NCI-H526 (cell line): ENCODE measurements around the gene LRP3.

Experiments used
- DNase-seq, 2 experiments: peaks; one replicate each; lab custom pipeline; 2025; lab: John Stamatoyannopoulos, UW

The LRP3 gene

DNA sequence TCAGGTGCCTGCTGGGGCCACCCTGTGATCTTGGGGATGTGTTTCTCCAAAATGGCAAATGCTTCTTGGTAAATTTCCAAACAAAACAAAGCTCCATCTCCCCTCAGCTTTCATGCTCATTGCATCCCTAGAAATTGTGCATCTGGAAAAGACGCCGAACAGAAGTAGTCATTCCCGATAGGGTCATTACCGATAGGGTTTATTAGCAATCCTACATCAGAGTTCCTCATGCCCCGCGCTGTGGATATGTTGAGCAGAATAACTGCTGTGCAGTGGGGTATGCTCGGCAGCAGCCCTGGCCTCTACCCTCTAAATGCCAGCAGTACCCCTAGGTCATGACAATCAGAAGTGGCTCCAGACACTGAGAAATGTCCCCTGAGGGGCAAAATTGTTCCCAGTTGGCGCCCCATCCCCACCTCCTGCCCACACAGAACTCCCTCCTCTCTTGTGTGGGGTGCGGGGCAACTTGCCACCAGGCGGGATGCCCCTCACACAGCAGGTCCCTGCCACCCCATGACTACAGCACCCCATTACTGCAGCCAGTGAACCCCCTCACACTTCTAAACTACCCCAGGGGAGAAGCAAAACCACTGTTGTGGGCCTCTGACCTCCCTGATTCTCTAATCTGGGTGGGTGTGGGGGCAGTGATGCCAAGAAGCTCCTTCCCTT, 44.5 kb downstream of the LRP3 start:
- no peak for DNase-seq

DNA sequence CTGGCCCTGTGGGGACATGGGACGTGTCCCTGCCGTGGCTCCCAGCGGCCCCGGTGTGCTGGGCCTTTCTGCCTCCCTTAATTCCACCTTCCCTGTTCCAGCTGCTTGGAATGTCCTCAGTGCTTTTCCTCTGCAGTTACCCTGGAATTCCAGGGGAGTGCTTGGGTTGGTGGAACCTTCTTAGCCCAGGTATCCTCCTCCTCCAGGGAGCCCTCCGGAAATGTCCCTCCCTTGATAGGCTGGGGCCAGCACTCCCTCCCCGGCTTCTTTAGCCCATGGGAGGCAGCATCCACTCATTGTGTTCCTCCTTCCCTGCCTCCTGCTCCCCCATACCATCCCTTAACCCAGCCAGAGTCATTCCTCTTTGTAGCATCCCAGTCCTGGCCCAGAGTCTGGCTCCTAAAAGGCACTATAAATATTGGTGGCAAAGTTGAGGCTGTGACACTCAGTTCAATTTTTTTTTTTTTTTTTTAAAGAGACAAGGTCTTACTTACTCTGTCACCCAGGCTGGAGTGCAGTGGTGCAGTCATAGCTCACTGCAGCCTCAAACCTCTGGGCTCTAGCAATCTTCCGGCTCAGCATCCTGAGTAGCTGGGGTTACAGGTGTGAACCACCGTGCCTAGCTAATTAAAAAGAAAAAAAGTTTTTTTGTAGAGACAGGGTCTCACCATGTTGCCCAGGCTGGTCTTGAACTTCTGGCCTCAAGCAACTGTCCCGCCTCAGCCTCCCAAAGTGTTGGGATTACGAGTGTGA, 45.3 kb downstream of the LRP3 start:
- no peak for DNase-seq

DNA sequence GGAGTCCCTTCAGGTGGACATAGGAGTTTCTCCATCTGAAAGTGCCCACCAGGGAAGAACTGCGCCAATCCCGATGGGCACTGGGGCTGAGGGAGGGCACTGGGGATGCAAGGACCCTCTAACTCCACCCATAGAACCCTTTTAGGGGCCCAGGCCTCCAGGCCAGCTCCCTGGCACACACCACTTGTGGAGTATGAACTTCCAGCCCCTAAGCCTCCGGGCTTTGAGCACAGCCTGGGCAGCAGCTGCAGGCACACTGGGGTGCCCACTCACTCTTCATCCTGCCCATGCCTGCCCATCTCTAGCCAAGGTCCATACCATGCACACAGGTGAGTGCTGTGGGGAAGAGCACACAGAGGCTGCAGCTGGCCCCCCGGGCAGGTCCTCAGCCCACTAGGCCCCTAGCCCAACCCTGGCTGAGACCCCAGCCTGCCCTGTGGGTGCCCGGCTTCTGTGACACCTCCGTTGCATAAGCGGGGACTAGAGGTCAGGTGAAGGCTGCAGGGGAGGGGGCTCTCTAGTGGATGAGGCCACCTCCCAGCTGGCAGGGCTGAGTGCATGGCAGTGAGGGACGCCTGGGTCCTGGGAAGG, 46.1 kb downstream of the LRP3 start:
- no peak for DNase-seq

DNA sequence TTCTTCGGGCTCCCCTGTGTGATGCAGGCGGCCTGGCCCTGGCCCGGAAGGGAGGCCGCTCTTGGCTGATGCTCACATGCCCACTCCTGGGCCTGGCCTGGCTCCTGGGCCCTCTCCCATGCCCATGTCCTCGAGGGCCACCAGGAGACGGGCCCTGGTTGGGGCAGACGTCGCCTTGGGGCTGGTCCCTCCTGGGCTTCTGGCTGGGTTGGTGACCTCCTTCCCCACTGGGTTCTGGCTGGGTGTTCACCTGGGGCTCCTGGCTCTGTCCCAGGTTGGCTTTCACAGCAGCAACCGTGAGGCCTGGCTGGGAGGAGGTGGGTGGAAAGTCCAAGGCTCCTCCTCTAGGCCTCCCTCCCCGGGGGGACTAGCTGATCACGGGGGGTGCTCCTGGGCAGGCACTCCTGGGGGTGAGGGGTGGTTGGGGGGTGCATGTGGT, 47.0 kb downstream of the LRP3 start:
- no peak for DNase-seq

DNA sequence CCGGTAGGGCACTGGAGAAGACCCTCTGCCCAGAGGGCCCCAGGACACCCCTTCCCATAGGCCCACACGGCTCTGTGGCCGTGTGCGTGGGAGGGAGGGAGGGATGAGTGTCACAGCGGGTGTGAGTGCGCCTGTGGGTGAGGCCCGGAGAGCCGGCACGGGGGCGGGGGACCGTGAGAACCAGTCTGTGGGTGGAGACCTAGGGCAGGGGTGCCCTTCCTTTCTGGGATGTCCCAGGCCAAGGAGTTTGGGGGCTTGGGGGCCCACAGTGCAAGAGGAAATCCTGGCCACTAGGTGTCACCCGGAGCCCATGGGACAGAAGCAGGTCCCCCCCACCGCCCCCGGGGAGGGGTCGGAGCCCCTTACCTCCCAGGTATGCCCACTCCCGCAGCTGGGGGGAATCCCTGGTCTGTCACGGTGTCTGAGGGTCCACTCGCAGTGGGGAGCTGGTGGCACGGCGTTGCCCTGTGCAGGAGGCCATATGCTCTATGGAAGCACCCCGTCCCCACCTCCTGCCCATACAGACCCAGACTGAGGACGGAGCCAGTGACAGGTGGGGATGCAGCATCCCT, 47.5 kb downstream of the LRP3 start:
- peak in 1 of 2 experiments; percentile 38 for DNase-seq

DNA sequence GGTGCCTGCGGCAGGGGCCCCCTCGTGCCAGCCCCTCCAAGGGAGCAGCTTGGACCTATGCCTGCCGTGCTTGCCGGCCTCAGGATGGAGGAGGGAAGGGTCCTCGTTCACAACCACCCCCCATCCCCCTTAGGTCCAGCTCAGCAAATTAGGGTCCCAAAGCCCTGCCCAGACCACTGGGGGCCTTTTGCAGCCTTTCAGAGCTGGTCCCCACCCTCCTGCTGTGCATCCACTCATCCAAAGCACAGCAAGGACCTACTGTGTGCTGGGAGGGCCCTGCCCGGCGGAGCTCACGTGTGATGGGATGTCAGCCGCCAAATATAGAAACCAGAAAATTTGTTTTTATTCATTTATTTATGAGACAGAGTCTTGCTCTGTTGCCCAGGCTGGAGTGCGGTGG, 48.0 kb downstream of the LRP3 start:
- DNase-seq, result no peak

GRCh38 chr19:33242911-33243310, 48.8 kb downstream of the LRP3 start:
- no peak for DNase-seq

DNA sequence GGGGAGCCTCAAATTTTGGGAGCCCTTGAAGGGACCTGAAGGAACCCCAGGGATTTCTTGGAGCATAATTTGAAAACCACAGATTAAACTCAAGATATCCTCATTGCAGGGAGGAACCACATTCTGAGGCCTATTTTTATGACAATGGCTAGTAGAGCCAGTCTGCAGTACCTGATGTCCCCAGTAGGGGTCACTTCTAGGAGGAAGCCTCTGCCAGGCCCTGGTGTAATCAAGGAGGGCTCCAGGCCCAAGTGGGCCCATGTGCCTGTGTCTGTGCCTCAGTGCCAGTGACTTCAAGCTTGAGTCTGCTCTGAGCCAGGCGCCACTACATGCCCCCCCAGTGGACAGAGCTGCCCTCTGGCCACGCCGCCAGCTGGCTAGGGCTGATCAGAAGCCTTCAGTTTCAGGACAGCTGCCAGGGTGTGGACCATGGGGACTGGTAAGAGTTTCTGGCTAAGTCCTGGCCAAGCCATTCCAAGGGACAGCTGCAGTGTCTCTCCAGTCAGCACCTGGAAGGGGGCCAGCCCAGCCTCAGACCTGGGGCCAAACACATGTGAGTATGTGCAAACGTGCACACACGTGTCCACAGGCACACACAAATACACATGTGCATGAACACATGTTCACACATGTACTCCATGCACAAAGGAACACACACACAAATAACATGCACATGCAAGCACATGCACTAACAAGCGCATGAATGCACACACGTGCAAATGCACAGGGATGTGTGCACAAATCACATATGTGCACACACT, 52.0 kb downstream of the LRP3 start:
- peak in 1 of 2 experiments; percentile 41 for DNase-seq

DNA sequence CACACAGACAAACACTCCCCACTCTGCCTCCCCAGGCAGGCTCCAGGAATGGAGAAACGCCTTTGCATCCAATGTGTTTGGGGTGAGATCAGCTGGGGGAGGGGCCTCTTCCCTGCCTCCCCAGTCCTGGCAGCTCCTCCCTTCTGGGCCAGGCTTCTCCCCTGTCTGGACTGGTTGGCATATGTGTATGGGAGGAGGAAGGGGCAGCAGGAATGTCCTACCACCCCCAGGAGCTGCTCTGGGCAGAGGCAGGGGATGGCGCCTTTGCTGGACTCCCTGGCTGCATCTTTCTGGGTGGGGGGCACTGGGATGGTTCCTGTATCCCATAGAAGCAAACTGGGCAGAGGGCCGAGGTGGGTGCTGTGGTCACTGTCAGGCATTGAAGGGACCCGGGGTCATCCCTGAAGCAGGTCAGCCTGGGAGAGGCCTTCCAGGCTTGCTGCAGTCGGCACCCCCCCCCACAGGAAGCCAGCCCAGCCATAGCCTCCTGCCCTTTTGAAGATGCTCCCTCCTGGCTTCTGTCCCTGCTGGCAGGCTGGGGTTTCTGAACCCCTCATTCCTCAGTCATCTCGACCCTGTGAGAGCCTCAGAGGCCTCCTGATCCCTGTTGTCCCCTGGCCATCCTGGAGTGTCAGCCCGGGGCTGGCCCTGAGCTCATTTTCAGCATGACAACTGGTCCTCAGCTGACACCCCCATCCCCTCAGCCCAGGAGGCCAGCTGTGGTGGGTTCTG, 52.7 kb downstream of the LRP3 start:
- DNase-seq, result no peak

DNA sequence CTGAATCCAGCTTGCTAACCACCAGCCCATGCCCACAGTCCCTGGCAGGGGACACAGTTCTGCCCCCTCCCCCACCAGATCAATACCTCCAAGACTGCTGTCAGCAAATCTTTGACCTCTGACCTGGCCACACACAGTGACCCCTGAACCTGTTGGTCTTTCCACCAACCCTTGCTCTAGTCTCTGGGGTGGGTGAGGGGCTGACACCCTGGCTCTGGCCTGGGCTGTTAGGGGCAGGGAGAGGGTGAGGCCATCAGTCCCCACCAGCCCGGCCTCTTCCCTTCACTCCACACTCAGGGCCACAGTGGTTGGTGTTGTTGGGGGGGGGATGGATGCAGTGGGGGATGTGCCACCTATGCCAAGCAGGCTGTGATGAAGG, 53.3 kb downstream of the LRP3 start:
- DNase-seq, result no peak

- DNase-seq, result no peak
Measured at GRCh38 chr19:33248104-33248503, 54.0 kb downstream of the LRP3 start.

DNA sequence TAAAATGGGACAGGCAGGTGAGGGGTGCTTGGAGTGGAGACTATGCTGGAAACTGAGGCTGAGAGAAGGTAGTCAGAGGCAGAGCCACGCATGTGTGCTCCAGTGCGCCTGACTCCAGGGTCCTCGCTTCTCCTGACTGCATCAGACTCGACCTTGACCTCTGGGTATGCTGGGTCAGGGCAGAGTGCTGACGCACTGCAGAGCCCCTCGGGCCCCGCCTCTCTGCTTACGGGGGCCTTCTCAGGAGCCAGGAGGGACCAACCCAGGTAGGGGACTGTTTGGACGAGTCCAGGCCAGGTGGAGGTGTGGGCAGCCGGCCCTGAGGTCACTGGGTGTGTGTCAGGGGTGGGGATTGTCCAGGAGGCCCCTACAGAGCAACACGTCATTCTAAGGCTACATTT, 54.4 kb downstream of the LRP3 start:
- no peak for DNase-seq

- peak in 1 of 2 experiments; percentile 43 for DNase-seq
Measured at GRCh38 chr19:33248954-33249613, 55.0 kb downstream of the LRP3 start.

DNA sequence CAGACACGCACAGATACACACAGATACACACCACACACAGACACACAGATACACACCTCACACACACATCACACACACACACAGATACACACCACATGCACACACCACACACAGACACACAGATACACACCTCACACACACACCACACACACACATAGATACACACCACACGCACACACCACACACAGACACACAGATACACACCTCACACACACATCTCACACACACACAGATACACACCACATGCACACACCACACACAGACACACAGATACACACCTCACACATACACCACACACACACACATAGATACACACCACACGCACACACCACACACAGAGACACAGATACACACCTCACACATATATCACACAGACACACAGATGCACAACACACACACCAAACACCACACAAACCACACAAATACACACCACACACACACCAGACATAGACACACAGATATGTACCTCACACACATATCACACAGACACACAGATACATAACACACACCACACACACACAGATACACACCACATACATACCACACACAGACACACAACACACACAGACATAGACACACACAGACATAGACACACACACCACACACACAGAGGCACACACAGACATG, 55.7 kb downstream of the LRP3 start:
- no peak for DNase-seq

GRCh38 chr19:33250500-33250899, 56.4 kb downstream of the LRP3 start:
- no peak for DNase-seq

DNA sequence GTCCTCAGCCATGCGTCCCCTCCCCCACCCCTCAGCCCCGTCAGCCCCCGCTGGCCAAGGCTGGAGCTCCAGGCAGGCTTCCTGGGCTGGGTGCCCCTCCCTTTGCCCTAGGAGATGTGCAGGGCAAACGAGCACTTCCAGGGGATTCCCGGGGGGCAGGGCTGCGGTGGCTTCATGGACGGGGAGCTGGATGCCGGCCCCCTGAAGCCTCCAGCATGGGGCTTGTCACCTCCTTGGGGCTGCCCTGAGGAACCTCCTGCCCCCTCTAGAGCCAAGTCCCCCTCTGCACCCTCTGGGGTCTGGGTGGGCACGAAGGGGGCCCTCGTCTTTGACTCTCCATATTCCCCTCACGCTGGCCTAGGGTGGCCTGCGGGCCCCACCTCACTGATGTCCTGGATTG, 56.9 kb downstream of the LRP3 start:
- no peak for DNase-seq

- no peak for DNase-seq
Measured at GRCh38 chr19:33251526-33252090, 57.5 kb downstream of the LRP3 start.

GRCh38 chr19:33252418-33252962, 58.4 kb downstream of the LRP3 start:
- DNase-seq, result no peak

DNA sequence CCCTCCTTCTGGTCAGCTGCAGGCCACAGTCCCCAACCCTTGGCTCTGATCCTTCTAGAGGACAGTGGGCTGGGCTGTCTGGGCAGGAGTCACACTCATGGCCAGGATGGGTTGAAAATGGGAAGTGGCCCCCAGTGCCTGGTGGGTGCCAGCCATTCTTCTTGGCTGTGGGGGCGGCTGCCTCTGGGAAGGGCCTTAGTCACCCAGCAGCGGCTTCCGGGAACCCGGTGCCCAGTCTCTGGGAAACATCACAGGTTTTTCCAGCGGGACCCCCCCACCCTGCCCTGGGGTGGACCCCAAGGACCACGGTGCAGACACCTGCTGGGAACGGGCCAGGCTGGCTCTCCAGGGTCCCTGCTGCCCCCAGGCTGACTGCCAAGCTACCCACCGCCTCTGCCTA, 58.8 kb downstream of the LRP3 start:
- DNase-seq, result no peak
